HL-60 (cell line): ENCODE data around the gene STEAP2.
"Not testable (repeated sequence)": the region's sequence is repeated elsewhere in the genome, so short reads cannot be mapped to it uniquely, and the experiment has no call there.

ENCODE experiments used
- DNase-seq, 2 experiments: peaks; one replicate each; pipeline ENCODE4 v3.0.0-alpha.2; 2010 to 2020; ENCODE audit warnings: low read depth in 1 of 2, low spot score in 1 of 2
- H3K27ac ChIP-seq: fragments of 250-450 bp; sonication (Bioruptor Pico); replicated peaks from 2 replicates; pipeline ENCODE4 v1.5.1; 2020; ENCODE audit warnings: mild to moderate bottlenecking, moderate library complexity
- H3K27me3 ChIP-seq: fragments of 250-450 bp; sonication (Bioruptor Pico); 2 replicates; pipeline ENCODE4 v1.5.1; 2021; ENCODE audit warnings: mild to moderate bottlenecking, moderate library complexity; ENCODE audit not compliant: insufficient read depth, poor library complexity, severe bottlenecking
- H3K4me3 ChIP-seq: replicated peaks from 2 replicates; pipeline ENCODE4 v1.5.1; 2011; ENCODE audit warnings: mild to moderate bottlenecking, control low read depth, low read length; ENCODE audit not compliant: insufficient read depth
- GABPA ChIP-seq: IDR thresholded peaks from 2 replicates; pipeline ENCODE4 v1.6.1; 2012; ENCODE audit warnings: low read depth
- POLR2AphosphoS5 ChIP-seq: IDR thresholded peaks from 2 replicates; pipeline ENCODE4 v1.6.1; 2012; ENCODE audit warnings: low read depth
- SPI1 ChIP-seq: IDR thresholded peaks from 2 replicates; pipeline ENCODE4 v1.6.1; 2012; ENCODE audit warnings: low read depth, mild to moderate bottlenecking, borderline replicate concordance
- TF ChIP-seq, protein P1 (sequence below): IDR thresholded peaks from 2 replicates; pipeline ENCODE4 v1.6.1; 2012; ENCODE audit warnings: low read depth; ENCODE audit not compliant: insufficient replicate concordance
- TF ChIP-seq, protein P2 (sequence below): IDR thresholded peaks from one replicate; pipeline ENCODE4 v1.5.1; 2011; ENCODE audit warnings: low read length, control low read depth, inconsistent platforms; ENCODE audit not compliant: insufficient read depth

Gene STEAP2

DNA sequence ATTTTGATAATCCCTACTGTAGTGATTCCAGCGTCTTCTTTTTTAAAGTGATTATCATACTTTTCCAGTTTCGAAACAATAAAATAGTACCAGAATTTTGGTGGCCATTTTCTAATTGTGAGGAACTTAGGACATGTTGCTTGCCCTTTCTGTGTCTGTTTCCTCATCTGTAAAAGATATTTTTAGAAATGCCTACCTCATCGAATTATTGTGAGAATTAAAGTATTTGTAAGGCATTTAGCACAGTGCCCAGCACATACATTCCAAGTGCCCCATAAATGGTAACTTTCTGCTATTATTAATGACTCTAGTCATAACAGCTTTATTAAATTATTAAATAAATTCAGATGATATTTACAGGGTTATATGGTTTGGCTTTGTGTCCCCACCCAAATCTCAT lies 37.2 kb downstream of the STEAP2 start:
- Histone ChIP-seq H3K4me3 (no peak overlapping the region), H3K27me3 (peaks cover 4% of the 10 kb centered on the region), H3K27ac (no peak overlapping the region)
- TF ChIP-seq, protein P1, sequence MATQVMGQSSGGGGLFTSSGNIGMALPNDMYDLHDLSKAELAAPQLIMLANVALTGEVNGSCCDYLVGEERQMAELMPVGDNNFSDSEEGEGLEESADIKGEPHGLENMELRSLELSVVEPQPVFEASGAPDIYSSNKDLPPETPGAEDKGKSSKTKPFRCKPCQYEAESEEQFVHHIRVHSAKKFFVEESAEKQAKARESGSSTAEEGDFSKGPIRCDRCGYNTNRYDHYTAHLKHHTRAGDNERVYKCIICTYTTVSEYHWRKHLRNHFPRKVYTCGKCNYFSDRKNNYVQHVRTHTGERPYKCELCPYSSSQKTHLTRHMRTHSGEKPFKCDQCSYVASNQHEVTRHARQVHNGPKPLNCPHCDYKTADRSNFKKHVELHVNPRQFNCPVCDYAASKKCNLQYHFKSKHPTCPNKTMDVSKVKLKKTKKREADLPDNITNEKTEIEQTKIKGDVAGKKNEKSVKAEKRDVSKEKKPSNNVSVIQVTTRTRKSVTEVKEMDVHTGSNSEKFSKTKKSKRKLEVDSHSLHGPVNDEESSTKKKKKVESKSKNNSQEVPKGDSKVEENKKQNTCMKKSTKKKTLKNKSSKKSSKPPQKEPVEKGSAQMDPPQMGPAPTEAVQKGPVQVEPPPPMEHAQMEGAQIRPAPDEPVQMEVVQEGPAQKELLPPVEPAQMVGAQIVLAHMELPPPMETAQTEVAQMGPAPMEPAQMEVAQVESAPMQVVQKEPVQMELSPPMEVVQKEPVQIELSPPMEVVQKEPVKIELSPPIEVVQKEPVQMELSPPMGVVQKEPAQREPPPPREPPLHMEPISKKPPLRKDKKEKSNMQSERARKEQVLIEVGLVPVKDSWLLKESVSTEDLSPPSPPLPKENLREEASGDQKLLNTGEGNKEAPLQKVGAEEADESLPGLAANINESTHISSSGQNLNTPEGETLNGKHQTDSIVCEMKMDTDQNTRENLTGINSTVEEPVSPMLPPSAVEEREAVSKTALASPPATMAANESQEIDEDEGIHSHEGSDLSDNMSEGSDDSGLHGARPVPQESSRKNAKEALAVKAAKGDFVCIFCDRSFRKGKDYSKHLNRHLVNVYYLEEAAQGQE: no peak
- TF ChIP-seq, protein P2, sequence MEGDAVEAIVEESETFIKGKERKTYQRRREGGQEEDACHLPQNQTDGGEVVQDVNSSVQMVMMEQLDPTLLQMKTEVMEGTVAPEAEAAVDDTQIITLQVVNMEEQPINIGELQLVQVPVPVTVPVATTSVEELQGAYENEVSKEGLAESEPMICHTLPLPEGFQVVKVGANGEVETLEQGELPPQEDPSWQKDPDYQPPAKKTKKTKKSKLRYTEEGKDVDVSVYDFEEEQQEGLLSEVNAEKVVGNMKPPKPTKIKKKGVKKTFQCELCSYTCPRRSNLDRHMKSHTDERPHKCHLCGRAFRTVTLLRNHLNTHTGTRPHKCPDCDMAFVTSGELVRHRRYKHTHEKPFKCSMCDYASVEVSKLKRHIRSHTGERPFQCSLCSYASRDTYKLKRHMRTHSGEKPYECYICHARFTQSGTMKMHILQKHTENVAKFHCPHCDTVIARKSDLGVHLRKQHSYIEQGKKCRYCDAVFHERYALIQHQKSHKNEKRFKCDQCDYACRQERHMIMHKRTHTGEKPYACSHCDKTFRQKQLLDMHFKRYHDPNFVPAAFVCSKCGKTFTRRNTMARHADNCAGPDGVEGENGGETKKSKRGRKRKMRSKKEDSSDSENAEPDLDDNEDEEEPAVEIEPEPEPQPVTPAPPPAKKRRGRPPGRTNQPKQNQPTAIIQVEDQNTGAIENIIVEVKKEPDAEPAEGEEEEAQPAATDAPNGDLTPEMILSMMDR: no peak
- DNase-seq: no peak

DNA sequence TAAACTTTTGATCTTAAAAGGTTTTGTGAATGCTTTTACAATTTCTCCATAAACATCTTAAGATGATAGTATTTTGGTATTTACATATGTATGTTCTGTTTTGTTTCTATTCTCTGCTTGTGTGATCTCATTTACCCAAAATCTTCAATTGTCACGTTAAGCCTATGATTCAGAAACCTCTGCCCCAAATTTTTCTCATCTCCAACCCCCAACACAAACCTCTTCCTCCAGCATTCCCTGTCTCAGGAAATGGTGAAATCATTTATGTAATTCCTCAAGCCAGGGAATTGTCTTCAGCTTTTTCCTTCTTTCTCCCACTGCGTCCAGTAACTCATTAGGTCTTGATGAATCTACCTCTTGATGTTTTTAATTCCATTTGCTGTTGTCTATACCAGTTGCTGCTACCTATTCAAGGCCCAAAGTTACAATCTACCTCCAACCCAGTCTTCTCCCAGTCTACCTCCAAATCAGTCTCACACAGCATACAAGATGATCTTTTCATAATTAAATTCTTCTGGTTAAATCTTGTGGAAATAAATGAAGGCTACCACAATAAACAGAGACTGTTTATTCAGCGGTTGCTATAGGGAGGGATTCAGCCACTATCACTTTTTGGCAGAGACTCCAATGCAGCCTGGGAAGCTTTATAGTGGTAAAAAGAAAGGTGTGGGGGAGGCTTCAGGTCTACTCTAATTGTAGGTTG lies 39.2 kb downstream of the STEAP2 start:
- H3K27ac ChIP-seq: no peak overlapping the region

DNA sequence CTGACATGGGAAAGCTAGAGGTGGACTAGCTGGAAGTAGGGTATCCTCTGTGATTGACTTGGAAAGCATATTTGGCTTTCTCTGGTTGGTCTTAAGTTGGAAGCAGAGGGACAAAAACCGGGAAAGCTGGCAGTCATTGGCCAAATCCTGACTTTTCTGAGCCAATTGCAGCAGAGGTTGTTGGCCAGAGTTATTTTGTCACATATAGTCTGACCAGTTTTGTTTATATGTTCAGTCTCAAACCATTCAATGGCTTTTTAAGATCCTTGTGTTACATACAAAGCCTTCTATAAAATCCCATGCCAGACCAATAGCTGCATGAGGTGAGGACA lies 39.7 kb downstream of the STEAP2 start:
- Histone ChIP-seq H3K27me3 (peaks cover 4% of the 10 kb centered on the region), H3K27ac (no peak overlapping the region), H3K4me3 (no peak overlapping the region)
- TF ChIP-seq, protein P1: no peak
- TF ChIP-seq GABPA (no peak), POLR2AphosphoS5 (no peak), SPI1 (no peak)
- TF ChIP-seq, protein P2: no peak
- DNase-seq: no peak

More for the DNA sequence above, 39.2 kb downstream of the STEAP2 start:
- peaks cover 4% of the 10 kb centered on the region for H3K27me3 ChIP-seq
- H3K4me3 ChIP-seq: no peak overlapping the region
- DNase-seq: no peak
- TF ChIP-seq GABPA: no peak
- TF ChIP-seq, protein P1: no peak
- no peak for TF ChIP-seq POLR2AphosphoS5
- TF ChIP-seq, protein P2: no peak
- TF ChIP-seq SPI1: no peak

DNA sequence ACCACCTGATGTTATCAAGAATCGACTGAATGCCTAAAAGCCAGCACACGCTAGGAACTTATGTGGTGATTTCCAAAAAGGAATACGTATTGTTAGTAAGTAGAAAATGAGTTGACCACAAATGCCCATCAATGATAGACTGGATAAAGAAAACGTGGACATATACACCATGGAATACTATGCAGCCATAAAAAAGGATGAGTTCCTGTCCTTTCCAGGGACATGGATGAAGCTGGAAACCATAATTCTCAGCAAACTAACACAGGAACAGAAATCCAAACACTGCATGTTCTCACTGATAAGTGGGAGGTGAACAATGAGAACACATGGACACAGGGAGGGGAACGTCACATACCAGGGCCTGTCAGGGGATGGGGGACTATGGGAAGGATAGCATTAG lies 44.5 kb downstream of the STEAP2 start:
- not testable (repeated sequence) for H3K4me3 ChIP-seq, H3K27ac ChIP-seq, H3K27me3 ChIP-seq, DNase-seq
